RWPE1 (cell line): ENCODE measurements around the gene EVA1B.

ENCODE experiments used
- CTCF ChIA-PET: fragments of 350-600 bp; sonication (Branson Sonifier 250); formaldehyde crosslinking; extraction: SDS; loops from one replicate; lab custom pipeline; 2021; lab: Yijun Ruan, JAX
- POLR2A ChIA-PET: fragments of 400-600 bp; formaldehyde crosslinking; extraction: SDS; loops from one replicate; lab custom pipeline; 2020; ENCODE audit warnings: antibody characterized with exemption; ENCODE audit not compliant: low non-redundant PET; lab: Yijun Ruan, JAX
- DNase-seq: peaks from one replicate; pipeline ENCODE4 v3.0.0; 2012; ENCODE audit warnings: low spot score
- H3K27ac ChIP-seq: fragments of 450-650 bp; 2 replicates; pipeline ENCODE4 v1.5.1; 2017
- TF ChIP-seq, protein P1 (sequence below): fragments of 450-650 bp; conservative IDR thresholded peaks from 2 replicates; pipeline ENCODE4 v1.5.1; 2017; ENCODE audit warnings: low read depth, mild to moderate bottlenecking

Gene EVA1B

DNA sequence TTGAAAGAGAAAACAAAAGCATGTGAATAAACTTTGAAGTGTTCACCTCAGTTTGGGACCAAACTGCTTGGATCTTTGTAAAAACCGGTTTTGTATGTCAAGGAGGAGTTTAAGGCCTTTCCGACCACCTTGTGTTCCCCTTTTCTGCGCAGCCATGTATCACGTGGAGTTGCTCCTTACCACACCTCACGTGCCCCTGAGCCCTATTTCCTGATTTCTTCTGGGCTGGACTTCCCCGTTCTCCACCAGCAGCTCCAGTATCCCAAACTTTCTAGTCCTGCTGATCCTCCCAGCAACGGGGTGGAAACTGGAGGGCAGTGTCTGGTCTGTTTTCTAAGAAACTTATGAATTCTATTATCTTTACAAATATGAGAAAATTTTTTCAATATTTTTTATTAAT, 18.9 kb downstream of the EVA1B start:
- peak overlapping the region; percentile 40; the same call in 1 of the 2 replicates for H3K27ac ChIP-seq
- ChIA-PET CTCF (interaction anchor here (0.7 kb wide), 2 partner anchors 120 to 158 kb away, joined by 3 read pairs; no protein-coding TSS in a partner anchor), POLR2A (no interaction called here)

GRCh38 chr1:36303650-36304360, 19.6 kb downstream of the EVA1B start:
- peak overlapping the region; percentile 36 for H3K27ac ChIP-seq
- TF ChIP-seq, protein P1, sequence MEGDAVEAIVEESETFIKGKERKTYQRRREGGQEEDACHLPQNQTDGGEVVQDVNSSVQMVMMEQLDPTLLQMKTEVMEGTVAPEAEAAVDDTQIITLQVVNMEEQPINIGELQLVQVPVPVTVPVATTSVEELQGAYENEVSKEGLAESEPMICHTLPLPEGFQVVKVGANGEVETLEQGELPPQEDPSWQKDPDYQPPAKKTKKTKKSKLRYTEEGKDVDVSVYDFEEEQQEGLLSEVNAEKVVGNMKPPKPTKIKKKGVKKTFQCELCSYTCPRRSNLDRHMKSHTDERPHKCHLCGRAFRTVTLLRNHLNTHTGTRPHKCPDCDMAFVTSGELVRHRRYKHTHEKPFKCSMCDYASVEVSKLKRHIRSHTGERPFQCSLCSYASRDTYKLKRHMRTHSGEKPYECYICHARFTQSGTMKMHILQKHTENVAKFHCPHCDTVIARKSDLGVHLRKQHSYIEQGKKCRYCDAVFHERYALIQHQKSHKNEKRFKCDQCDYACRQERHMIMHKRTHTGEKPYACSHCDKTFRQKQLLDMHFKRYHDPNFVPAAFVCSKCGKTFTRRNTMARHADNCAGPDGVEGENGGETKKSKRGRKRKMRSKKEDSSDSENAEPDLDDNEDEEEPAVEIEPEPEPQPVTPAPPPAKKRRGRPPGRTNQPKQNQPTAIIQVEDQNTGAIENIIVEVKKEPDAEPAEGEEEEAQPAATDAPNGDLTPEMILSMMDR = no peak
- no peak for DNase-seq
- ChIA-PET POLR2A (no interaction called here), CTCF (interaction anchor here (0.7 kb wide), 1 partner anchor 157 kb away, joined by 3 read pairs; no protein-coding TSS in a partner anchor)

More for the DNA sequence above, 18.9 kb downstream of the EVA1B start:
- TF ChIP-seq, protein P1 = no peak
- DNase-seq = no peak

GRCh38 chr1:36303244-36303643, 20.2 kb downstream of the EVA1B start:
- H3K27ac ChIP-seq = peak overlapping the region; percentile 36; the same call in 1 of the 2 replicates
- POLR2A ChIA-PET = interaction anchor here (0.6 kb wide), 1 partner anchor 102 kb away, joined by 6 read pairs; no protein-coding TSS in a partner anchor
- CTCF ChIA-PET = no interaction called here
- TF ChIP-seq, protein P1 = no peak
- no peak for DNase-seq

DNA sequence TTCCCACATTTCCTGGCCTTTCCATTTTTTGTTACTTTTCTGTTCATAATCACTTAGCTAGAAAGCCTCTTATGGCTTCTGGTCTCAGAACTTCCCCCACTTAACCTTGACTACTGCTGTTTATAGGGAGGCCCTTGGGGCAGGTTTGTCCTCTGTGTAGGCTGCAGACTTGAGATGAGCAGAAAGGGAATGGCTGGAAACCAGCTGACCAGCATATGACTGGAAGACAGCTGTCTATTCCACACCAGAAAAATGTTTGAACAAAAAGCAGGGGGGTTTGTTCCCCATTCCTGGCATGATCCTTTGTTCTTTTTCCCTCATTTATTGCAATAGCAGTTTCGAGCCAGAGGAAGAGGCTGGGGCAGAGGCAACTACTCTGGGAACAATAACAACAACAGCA, 22.2 kb downstream of the EVA1B start:
- DNase-seq = no peak
- CTCF ChIA-PET = interaction anchor here (0.6 to 1.2 kb wide), 3 partner anchors 60 to 241 kb away, joined by 3 to 4 read pairs (median 3); no protein-coding TSS in a partner anchor
- no peak overlapping the region for H3K27ac ChIP-seq
- POLR2A ChIA-PET = no interaction called here
- TF ChIP-seq, protein P1 = no peak

- POLR2A ChIA-PET = interaction anchor here (0.6 kb wide), 1 partner anchor 1182 kb away, joined by 3 read pairs; no protein-coding TSS in a partner anchor
- CTCF ChIA-PET = interaction anchor here (0.5 to 1.2 kb wide), 6 partner anchors 14 to 201 kb away, joined by 3 to 7 read pairs (median 4); no protein-coding TSS in a partner anchor
- TF ChIP-seq, protein P1 = no peak
- DNase-seq = no peak
- no peak overlapping the region for H3K27ac ChIP-seq
Measured at GRCh38 chr1:36300526-36300925, 22.9 kb downstream of the EVA1B start.

DNA sequence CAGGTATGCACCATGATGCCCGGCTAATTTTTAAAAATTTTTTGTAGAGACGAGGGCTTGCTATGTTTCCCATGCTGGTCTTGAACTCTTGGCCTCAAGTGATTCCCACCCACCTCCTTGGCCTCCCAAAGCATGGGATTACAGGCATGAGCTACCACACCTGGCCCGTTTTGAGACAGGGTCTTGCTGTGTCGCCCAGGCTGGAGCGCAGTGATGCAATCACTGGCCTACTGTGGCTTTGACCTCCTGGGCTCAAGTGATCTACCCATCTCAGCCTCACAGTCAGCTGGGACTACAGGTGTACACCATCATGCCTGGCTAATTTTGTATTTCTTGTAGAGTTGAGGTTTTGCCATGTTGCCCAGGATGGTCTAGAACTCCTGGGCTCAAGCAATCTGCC, 24.8 kb downstream of the EVA1B start:
- TF ChIP-seq, protein P1 = no peak
- ChIA-PET CTCF (no interaction called here), POLR2A (no interaction called here)
- H3K27ac ChIP-seq = peak overlapping the region; percentile 71
- no peak for DNase-seq
